ENCODE results near the gene HABP2. TPM values are rescaled to one million over a fixed set of nuclear protein-coding genes. Genes with fewer than 3 reads are reported as not detected.

The HABP2 gene
- total and polyA plus RNA-seq, 9 of the 15 experiments (the other 6 are each of a cell fraction or from before 2014, with no cell fraction given), result 0.09 TPM; not detected in 8

- ChIA-PET CTCF (ENCODE audit: low intra/inter-chr PET ratio) (no interaction called here), POLR2A (no interaction called here)
- no peaks in the 10 kb centered on the region for H3K9me3 ChIP-seq (replicated peaks; ENCODE audit: control insufficient read depth, insufficient read depth, low read depth, low read length)
- no peaks in the 10 kb centered on the region for H3K36me3 ChIP-seq (ENCODE audit: control insufficient read depth, insufficient read depth, low read length)
- no peak overlapping the region for H3K9ac ChIP-seq (ENCODE audit: insufficient read depth in 1 of 2, low read depth in 2 of 2, low read length in 2 of 2)
- in situ Hi-C loops (cut with MboI), result no loop called here
- no peaks in the 10 kb centered on the region for H3K4me1 ChIP-seq (replicated peaks in 1 of 2; ENCODE audit: control insufficient read depth in 2 of 2, insufficient read depth in 2 of 2, low read length in 2 of 2)
- no TSS peak for BruUV-seq (replicated peaks)
- H3K9me1 ChIP-seq (ENCODE audit: control insufficient read depth, insufficient read depth, low read length), result no peaks in the 10 kb centered on the region
- 1% methylated on average over 10 of the region's 10 CpGs for WGBS (ENCODE audit: insufficient coverage, low coverage, missing lambda C conversion rate)
- H2AFZ ChIP-seq (ENCODE audit: low read depth, low read length), result no peak overlapping the region
- H3K4me3 ChIP-seq, result no peak overlapping the region
- FAIRE-seq, result no peak
- 0 out of 2 replicates have a peak, but pooled peaks cover 2% of the 10 kb centered on the region for H4K20me1 ChIP-seq (replicated peaks; ENCODE audit: control insufficient read depth, insufficient read depth, low read length)
- no peaks in the 10 kb centered on the region for H3K79me2 ChIP-seq (ENCODE audit: control insufficient read depth, insufficient read depth, low read length)
- no peak for ATAC-seq
- H3K27me3 ChIP-seq (ENCODE audit: control insufficient read depth in 2 of 2, insufficient read depth in 2 of 2, low read length in 2 of 2), result peaks cover 0 to 13% of the 10 kb centered on the region in 2 experiments; a peak in 2 of 5 replicates
- intact Hi-C loops (cut with micrococcal nuclease), result no loop called here
- no peak for DNase-seq (ENCODE audit: extremely low read depth in 1 of 4, low spot score in 3 of 4)
- no peak overlapping the region for H3K27ac ChIP-seq (ENCODE audit: extremely low read depth, low read depth, low read length)
- no peak for TF ChIP-seq RBM22 (IDR thresholded peaks at IDR 0.05; ENCODE audit: low read depth, low read length, poor library complexity, severe bottlenecking)
- TF ChIP-seq NFIC (IDR thresholded peaks at IDR 0.05), result 0 out of 2 replicates have a peak, but pooled peaks have one; percentile 10
- H3K4me2 ChIP-seq (ENCODE audit: insufficient read depth, low read length), result no peak overlapping the region
These were observed 33.8 kb upstream of the HABP2 start for GRCh38 chr10:113518816-113519591.

GRCh38 chr10:113519681-113520115, 33.2 kb upstream of the HABP2 start:
- in situ Hi-C loops (cut with MboI), result no loop called here
- no TSS peak for BruUV-seq (replicated peaks)
- Histone ChIP-seq H3K36me3 (ENCODE audit: control insufficient read depth, insufficient read depth, low read length) (no peaks in the 10 kb centered on the region), H3K4me1 (replicated peaks in 1 of 2; ENCODE audit: control insufficient read depth in 2 of 2, insufficient read depth in 2 of 2, low read length in 2 of 2) (no peaks in the 10 kb centered on the region), H3K4me2 (ENCODE audit: insufficient read depth, low read length) (no peak overlapping the region), H3K9me1 (ENCODE audit: control insufficient read depth, insufficient read depth, low read length) (no peaks in the 10 kb centered on the region), H3K4me3 (no peak overlapping the region), H3K9me3 (replicated peaks; ENCODE audit: control insufficient read depth, insufficient read depth, low read depth, low read length) (no peaks in the 10 kb centered on the region), H3K9ac (ENCODE audit: insufficient read depth in 1 of 2, low read depth in 2 of 2, low read length in 2 of 2) (no peak overlapping the region), H3K79me2 (ENCODE audit: control insufficient read depth, insufficient read depth, low read length) (no peaks in the 10 kb centered on the region), H4K20me1 (replicated peaks; ENCODE audit: control insufficient read depth, insufficient read depth, low read length) (0 out of 2 replicates have a peak, but pooled peaks cover 2% of the 10 kb centered on the region), H3K27ac (ENCODE audit: extremely low read depth, low read depth, low read length) (no peak overlapping the region), H2AFZ (ENCODE audit: low read depth, low read length) (no peak overlapping the region), H3K27me3 (ENCODE audit: control insufficient read depth in 2 of 2, insufficient read depth in 2 of 2, low read length in 2 of 2) (peaks cover 0 to 13% of the 10 kb centered on the region in 2 experiments; a peak in 2 of 5 replicates)
- no peak for DNase-seq (ENCODE audit: extremely low read depth in 1 of 4, low spot score in 3 of 4)
- ChIA-PET POLR2A (interaction anchor here (0.8 kb wide), 1 partner anchor 824 kb away, joined by 3 read pairs; no protein-coding TSS in a partner anchor), CTCF (ENCODE audit: low intra/inter-chr PET ratio) (no interaction called here)
- WGBS (ENCODE audit: insufficient coverage, low coverage, missing lambda C conversion rate), result 3% methylated on average over 6 of the region's 10 CpGs
- intact Hi-C loops (cut with micrococcal nuclease), result loop anchor here (5.0 kb wide), 1 partner anchor 67 kb away; no protein-coding TSS in a partner anchor
- ATAC-seq, result no peak
- no peak for FAIRE-seq
- TF ChIP-seq ELK3 (CRISPR knock-in tag; IDR thresholded peaks at IDR 0.05) (no peak), CREB3L1 (IDR thresholded peaks at IDR 0.05; ENCODE audit: borderline replicate concordance, low read depth) (no peak), MEIS2 (IDR thresholded peaks at IDR 0.05; ENCODE audit: partially characterized antibody) (no peak), FOXA3 (CRISPR knock-in tag; conservative IDR thresholded peaks at IDR 0.05 in 1 of 2, IDR thresholded peaks at IDR 0.05 in 1 of 2) (no peak), GATA2 (CRISPR knock-in tag; IDR thresholded peaks at IDR 0.05) (no peak), PREB (CRISPR knock-in tag; IDR thresholded peaks at IDR 0.05) (no peak)
